ENCODE measurements around the gene RNF151. TPM values are rescaled to one million over a fixed set of nuclear protein-coding genes. Genes with fewer than 3 reads are reported as not detected.

Gene RNF151
- total and polyA plus RNA-seq, 2 of the 13 experiments (the other 11 are each of a cell fraction or from before 2014, with no cell fraction given), result not detected

GRCh38 chr16:2008631-2009163 lies 42.0 kb downstream of the RNF151 start (continued):
- TF ChIP-seq FIP1L1 (IDR thresholded peaks at IDR 0.05; ENCODE audit: borderline replicate concordance, insufficient read depth, low read depth, low read length) (no peak), TRIM22 (IDR thresholded peaks at IDR 0.05) (no peak), ZNF296 (CRISPR knock-in tag; conservative IDR thresholded peaks at IDR 0.05) (no peak), ZNF549 (CRISPR knock-in tag; IDR thresholded peaks at IDR 0.05) (no peak), ZNF30 (CRISPR knock-in tag; IDR thresholded peaks at IDR 0.05) (0 out of 2 replicates have a peak, but pooled peaks have one; percentile 45), FOSL2 (CRISPR knock-in tag; IDR thresholded peaks at IDR 0.05) (no peak), ATRX (CRISPR knock-in tag; IDR thresholded peaks at IDR 0.05; ENCODE audit: borderline replicate concordance) (no peak), ZNF160 (CRISPR knock-in tag; IDR thresholded peaks at IDR 0.05) (no peak), EEA1 (CRISPR knock-in tag; IDR thresholded peaks at IDR 0.05; ENCODE audit: borderline replicate concordance) (no peak), ZNF430 (CRISPR knock-in tag; IDR thresholded peaks at IDR 0.05) (no peak), ATF7 (IDR thresholded peaks at IDR 0.05) (no peak), ATF7 (CRISPR knock-in tag; IDR thresholded peaks at IDR 0.05) (no peak), ZNF253 (CRISPR knock-in tag; IDR thresholded peaks at IDR 0.05; ENCODE audit: borderline replicate concordance) (no peak), CREB1 (IDR thresholded peaks at IDR 0.05) (no peak), CREB1 (CRISPR knock-in tag; IDR thresholded peaks at IDR 0.05) (no peak), ZNF234 (CRISPR knock-in tag; conservative IDR thresholded peaks at IDR 0.05) (no peak), KAT7 (CRISPR knock-in tag; IDR thresholded peaks at IDR 0.05; ENCODE audit: borderline replicate concordance) (no peak), ERF (CRISPR knock-in tag; IDR thresholded peaks at IDR 0.05) (no peak)
- TF ChIP-seq, protein P1, sequence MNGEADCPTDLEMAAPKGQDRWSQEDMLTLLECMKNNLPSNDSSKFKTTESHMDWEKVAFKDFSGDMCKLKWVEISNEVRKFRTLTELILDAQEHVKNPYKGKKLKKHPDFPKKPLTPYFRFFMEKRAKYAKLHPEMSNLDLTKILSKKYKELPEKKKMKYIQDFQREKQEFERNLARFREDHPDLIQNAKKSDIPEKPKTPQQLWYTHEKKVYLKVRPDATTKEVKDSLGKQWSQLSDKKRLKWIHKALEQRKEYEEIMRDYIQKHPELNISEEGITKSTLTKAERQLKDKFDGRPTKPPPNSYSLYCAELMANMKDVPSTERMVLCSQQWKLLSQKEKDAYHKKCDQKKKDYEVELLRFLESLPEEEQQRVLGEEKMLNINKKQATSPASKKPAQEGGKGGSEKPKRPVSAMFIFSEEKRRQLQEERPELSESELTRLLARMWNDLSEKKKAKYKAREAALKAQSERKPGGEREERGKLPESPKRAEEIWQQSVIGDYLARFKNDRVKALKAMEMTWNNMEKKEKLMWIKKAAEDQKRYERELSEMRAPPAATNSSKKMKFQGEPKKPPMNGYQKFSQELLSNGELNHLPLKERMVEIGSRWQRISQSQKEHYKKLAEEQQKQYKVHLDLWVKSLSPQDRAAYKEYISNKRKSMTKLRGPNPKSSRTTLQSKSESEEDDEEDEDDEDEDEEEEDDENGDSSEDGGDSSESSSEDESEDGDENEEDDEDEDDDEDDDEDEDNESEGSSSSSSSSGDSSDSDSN (CRISPR knock-in tag; IDR thresholded peaks at IDR 0.05), result no peak
- TF ChIP-seq, protein P2, sequence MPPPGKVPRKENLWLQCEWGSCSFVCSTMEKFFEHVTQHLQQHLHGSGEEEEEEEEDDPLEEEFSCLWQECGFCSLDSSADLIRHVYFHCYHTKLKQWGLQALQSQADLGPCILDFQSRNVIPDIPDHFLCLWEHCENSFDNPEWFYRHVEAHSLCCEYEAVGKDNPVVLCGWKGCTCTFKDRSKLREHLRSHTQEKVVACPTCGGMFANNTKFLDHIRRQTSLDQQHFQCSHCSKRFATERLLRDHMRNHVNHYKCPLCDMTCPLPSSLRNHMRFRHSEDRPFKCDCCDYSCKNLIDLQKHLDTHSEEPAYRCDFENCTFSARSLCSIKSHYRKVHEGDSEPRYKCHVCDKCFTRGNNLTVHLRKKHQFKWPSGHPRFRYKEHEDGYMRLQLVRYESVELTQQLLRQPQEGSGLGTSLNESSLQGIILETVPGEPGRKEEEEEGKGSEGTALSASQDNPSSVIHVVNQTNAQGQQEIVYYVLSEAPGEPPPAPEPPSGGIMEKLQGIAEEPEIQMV (CRISPR knock-in tag; IDR thresholded peaks at IDR 0.05; ENCODE audit: low read depth), result no peak
- TF ChIP-seq, protein P3, sequence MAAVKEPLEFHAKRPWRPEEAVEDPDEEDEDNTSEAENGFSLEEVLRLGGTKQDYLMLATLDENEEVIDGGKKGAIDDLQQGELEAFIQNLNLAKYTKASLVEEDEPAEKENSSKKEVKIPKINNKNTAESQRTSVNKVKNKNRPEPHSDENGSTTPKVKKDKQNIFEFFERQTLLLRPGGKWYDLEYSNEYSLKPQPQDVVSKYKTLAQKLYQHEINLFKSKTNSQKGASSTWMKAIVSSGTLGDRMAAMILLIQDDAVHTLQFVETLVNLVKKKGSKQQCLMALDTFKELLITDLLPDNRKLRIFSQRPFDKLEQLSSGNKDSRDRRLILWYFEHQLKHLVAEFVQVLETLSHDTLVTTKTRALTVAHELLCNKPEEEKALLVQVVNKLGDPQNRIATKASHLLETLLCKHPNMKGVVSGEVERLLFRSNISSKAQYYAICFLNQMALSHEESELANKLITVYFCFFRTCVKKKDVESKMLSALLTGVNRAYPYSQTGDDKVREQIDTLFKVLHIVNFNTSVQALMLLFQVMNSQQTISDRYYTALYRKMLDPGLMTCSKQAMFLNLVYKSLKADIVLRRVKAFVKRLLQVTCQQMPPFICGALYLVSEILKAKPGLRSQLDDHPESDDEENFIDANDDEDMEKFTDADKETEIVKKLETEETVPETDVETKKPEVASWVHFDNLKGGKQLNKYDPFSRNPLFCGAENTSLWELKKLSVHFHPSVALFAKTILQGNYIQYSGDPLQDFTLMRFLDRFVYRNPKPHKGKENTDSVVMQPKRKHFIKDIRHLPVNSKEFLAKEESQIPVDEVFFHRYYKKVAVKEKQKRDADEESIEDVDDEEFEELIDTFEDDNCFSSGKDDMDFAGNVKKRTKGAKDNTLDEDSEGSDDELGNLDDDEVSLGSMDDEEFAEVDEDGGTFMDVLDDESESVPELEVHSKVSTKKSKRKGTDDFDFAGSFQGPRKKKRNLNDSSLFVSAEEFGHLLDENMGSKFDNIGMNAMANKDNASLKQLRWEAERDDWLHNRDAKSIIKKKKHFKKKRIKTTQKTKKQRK (IDR thresholded peaks at IDR 0.05; ENCODE audit: low read length), result no peak
- TF ChIP-seq, protein P4, sequence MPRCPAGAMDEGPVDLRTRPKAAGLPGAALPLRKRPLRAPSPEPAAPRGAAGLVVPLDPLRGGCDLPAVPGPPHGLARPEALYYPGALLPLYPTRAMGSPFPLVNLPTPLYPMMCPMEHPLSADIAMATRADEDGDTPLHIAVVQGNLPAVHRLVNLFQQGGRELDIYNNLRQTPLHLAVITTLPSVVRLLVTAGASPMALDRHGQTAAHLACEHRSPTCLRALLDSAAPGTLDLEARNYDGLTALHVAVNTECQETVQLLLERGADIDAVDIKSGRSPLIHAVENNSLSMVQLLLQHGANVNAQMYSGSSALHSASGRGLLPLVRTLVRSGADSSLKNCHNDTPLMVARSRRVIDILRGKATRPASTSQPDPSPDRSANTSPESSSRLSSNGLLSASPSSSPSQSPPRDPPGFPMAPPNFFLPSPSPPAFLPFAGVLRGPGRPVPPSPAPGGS (CRISPR knock-in tag; IDR thresholded peaks at IDR 0.05), result no peak

Data from HepG2 (cell line).